AG20443 (cell line): ENCODE results near the gene CXCR6.
"Not testable (repeated sequence)": the region's sequence is repeated elsewhere in the genome, so short reads cannot be mapped to it uniquely, and the experiment has no call there.

Source experiments
- DNase-seq: peaks from one replicate; pipeline ENCODE4 v3.0.0; 2012; ENCODE audit warnings: low spot score, mixed read lengths

CXCR6 gene

GRCh38 chr3:45988362-45988761 lies 45.1 kb downstream of the CXCR6 start:
- DNase-seq, result no peak

DNA sequence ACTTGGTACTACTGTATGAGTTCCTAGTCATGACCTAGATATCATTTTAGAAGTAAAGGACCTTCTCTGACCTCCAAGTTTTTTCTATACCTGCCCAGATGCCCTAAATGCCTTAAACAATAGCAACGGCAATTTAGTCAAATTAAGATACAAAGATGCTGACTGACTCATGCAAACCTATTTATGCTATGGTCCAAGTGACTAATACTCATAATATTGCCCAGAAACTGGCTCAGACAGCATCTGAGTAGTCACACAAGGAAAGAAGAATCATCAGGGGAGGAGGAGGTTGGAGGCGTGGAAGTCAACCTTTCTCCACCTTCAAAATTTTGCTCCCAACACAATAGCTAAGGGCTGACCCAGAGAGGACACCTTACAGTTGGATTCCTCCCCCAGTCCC lies 45.5 kb downstream of the CXCR6 start:
- peak; percentile 68 for DNase-seq

GRCh38 chr3:45990181-45990580 lies 46.9 kb downstream of the CXCR6 start:
- no peak for DNase-seq

DNA sequence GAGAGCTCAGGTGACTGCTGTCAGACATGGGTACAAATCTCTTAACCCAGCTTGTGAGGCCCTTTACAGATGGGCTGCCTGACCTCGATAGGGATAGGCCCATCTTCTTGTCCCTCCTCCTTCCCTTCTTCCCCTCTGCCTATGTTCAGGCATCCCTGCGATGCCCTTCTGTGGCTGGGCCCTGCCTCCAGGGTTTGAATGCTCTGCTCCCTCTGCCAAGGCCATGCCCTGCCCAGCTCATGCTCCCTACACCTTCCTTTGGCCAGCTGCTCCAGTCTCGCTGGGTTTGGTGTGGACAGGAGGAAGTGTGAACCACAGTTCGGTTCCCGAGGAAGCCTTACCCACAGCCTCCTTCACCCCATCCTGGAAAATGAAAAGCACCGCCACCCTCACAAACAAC lies 48.1 kb downstream of the CXCR6 start:
- no peak for DNase-seq

GRCh38 chr3:45992133-45992729 lies 49.0 kb downstream of the CXCR6 start:
- DNase-seq, result no peak

- DNase-seq, result peak; percentile 75
Measured at GRCh38 chr3:45992821-45993221, 49.6 kb downstream of the CXCR6 start.

- no peak for DNase-seq
Measured at GRCh38 chr3:45993421-45994027, 50.3 kb downstream of the CXCR6 start.

GRCh38 chr3:45994419-45995235 lies 51.4 kb downstream of the CXCR6 start:
- DNase-seq, result no peak

GRCh38 chr3:45995236-45996192 lies 52.2 kb downstream of the CXCR6 start, which contains the start of gene FYCO1:
FYCO1 (minus strand) TSS chr3:45995824; CDS start chr3:45984910, 10,914 bp downstream.
- peak; percentile 97 for DNase-seq

- DNase-seq, result not testable (repeated sequence)
Measured at GRCh38 chr3:45997499-45997898, 54.2 kb downstream of the CXCR6 start.

DNA sequence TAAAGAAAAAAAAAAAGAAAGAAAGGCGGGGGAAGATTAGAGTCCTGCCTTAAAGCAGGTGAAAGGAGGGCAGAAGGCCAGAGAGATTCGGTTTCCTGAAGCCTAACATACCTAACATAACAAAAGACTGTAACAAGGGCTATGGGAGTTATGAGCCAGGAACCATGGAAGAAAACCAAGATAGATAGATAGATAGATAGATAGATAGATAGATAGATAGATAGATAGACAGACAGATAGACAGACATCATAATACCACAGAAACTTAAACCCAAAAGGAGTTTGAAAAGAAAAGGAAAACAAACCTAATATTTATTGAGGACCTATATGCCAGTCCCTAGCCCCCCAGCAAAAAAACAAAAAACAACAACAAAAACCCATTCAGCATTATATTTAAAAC lies 54.7 kb downstream of the CXCR6 start:
- DNase-seq, result no peak
